HFF-Myc (cell line): ENCODE data around the gene APOL2.
"Not testable (repeated sequence)": the region's sequence is repeated elsewhere in the genome, so short reads cannot be mapped to it uniquely, and the experiment has no call there.

Experiments used
- DNase-seq: peaks from one replicate; pipeline ENCODE4 v3.0.0-alpha.2; 2011; ENCODE audit warnings: low read depth; ENCODE audit errors: extremely low read depth
- H3K4me3 ChIP-seq: replicated peaks from 2 replicates; pipeline ENCODE4 v1.5.1; 2011; ENCODE audit warnings: low read depth, mild to moderate bottlenecking, control low read depth, low read length
- TF ChIP-seq, protein P1 (sequence below): IDR thresholded peaks from 2 replicates; pipeline ENCODE4 v1.5.1; 2012; ENCODE audit warnings: mild to moderate bottlenecking, low read depth, low read length, control low read depth; ENCODE audit errors: missing control alignments

Gene APOL2

DNA sequence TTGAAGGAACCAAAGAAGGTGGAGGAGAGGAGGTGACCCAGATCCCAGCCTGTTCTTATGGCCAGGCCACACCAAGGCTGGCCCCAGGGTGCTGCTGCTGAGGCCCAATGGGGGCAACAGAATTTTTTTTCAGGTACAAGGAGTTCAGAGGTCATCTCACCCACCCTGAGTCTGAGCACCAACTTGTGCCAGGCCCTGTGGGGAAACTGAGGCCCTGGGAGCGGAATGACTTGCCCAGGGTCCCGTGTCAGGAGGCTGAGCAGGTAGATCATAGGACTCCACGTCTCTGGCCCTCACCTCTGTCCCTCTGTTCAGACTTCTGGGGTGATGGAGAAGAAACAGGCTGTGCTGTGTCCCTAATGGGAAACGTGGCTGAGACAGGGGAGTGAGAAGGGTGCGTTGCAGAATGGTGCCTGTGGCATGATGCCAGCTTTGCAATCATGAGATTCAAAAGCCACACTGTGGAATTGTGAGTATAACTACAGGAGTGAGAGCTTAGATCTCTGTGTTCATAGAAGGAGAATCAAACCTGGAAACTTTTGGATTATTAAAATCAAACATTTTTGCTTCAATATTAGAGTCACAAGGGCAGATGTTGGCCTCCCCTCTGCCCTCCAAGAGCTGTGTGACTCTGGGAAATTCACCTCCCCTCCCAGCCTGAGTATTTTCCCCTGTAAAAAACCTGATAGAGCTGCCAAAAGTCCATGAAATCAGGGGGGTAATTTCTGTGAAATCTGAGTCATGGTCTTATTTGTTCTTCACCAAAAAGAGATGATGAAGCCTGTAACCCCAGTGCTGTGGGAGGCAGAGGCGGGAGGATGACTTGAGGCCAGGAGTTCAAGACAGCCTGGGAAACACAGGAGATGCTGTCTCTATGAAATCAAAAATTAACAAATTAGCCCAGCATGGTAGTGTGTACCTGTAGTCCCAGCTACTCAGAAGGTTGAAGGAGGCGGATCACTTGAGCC lies 14.5 kb upstream of the APOL2 start:
- no peak overlapping the region for H3K4me3 ChIP-seq
- DNase-seq = no peak
- TF ChIP-seq, protein P1, sequence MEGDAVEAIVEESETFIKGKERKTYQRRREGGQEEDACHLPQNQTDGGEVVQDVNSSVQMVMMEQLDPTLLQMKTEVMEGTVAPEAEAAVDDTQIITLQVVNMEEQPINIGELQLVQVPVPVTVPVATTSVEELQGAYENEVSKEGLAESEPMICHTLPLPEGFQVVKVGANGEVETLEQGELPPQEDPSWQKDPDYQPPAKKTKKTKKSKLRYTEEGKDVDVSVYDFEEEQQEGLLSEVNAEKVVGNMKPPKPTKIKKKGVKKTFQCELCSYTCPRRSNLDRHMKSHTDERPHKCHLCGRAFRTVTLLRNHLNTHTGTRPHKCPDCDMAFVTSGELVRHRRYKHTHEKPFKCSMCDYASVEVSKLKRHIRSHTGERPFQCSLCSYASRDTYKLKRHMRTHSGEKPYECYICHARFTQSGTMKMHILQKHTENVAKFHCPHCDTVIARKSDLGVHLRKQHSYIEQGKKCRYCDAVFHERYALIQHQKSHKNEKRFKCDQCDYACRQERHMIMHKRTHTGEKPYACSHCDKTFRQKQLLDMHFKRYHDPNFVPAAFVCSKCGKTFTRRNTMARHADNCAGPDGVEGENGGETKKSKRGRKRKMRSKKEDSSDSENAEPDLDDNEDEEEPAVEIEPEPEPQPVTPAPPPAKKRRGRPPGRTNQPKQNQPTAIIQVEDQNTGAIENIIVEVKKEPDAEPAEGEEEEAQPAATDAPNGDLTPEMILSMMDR = no peak

DNA sequence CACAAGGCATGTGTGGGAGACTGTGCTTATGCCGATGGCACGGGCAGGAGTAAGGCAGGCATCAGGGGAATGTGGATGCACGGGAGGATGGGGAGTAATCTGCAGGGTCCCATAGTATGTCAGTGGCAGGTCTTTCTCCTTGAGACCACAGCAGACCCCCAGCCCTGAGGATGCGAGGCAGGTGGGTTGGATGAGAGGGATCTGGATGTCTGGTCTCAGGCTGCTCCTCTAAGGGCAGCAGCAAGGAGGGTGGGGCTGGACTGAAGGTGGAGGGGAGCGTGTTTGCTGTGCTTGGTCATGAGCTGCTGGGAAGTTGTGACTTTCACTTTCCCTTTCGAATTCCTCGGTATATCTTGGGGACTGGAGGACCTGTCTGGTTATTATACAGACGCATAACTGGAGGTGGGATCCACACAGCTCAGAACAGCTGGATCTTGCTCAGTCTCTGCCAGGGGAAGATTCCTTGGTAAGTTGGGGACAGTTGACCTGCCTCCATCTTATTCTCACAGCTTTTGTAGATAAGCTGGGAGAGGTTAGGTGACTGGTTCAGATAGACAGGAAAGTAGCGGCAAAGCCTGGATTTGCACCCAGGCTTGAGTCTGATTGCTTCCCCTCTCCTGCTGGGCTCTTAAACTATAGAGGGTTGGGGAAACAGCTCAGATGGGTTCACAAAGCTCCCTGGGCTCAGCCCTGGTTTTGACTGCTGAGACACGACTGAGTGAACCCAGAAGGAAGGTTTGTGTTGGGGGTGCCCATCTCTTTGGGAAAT lies 13.6 kb upstream of the APOL2 start, which contains the start of gene APOL1:
Gene APOL1, plus strand, starts transcription at position 380 of the 769 bp plus-strand sequence. CDS start 1,823 bp downstream, outside the sequence.
- no peak within 1 kb of the TSS for H3K4me3 ChIP-seq
- no peak for DNase-seq

DNA sequence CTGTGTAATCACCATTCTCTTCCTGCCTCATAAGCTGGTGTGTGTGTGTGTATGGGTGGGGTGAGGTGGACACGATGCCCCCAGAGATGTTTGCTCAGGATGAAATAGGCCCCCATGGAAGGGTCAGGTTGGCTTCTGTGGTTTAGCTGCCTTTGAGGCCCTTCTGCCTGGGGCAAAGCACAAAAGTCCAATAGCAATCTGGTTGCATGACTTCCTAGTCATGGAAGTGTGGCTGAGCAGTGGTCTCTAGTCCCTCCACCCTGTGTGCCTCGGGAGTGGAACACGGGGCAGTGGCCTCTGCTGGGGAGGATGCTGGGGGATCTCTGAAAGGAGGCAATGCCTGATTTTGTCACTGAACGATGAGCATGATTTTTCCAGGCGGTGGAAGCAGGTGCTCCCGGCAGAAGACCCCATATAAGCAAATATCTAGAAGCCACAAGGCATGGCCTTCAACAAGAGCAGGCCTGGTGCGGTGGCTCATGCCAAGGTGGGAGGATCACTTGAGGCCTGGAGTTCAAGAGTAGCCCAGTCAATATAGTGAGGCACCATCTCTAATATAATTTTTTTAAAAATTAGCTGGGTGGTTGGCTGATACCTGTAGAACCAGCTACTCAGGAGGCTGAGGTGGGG lies 12.8 kb upstream of the APOL2 start:
- DNase-seq, H3K4me3 ChIP-seq: not testable (repeated sequence)

More for the DNA sequence above, 13.6 kb upstream of the APOL2 start, which contains the start of gene APOL1:
- TF ChIP-seq, protein P1 = no peak

DNA sequence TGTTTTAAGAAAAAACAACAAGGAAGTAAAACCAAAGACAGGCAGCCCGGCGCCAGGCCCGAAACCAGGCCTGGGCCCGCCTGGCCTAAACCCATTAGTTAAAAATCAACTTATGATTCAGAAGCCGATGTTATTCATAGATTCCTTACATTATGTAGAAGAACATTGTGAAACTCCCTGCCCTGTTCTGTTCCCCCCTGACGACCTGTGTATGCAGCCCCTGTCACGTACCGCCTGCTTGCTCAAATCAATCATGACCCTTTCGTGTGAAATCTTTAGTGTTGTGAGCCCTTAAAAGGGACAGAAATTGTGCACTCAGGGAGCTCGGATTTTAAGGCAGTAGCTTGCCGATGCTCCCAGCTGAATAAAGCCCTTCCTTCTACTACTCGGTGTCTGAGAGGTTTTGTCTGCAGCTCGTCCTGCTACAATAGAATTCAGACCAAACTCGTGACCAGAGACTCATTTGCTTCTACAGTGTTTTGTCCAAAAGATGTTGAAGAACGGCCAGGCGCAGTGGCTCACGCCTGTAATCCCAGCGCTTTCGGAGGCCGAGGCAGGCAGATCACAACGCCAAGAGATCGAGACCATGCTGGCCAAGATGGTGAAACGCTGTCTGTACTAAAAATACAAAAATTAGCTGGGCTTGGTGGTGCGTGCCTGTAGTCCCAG lies 11.1 kb upstream of the APOL2 start:
- not testable (repeated sequence) for H3K4me3 ChIP-seq, DNase-seq

DNA sequence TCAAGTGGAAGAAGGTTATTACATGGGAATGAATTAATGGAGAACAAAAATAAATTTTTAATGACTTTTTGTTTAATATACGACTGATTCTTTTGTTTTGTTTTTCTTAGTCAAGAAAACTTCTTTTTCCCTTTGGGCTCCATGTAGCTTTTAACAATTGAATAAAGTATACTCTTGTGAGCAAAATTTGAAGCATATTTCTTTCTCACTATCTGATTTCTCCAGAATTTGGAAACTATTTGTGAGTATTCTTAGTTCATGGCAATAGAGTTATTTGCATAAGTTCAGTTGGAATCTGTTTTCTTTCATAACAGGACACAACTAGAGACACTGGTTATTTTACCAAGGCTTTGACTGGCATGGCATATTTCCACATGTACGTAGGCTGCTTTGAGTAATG lies 9.8 kb upstream of the APOL2 start:
- DNase-seq = no peak
- TF ChIP-seq, protein P1 = no peak
- H3K4me3 ChIP-seq = no peak overlapping the region

DNA sequence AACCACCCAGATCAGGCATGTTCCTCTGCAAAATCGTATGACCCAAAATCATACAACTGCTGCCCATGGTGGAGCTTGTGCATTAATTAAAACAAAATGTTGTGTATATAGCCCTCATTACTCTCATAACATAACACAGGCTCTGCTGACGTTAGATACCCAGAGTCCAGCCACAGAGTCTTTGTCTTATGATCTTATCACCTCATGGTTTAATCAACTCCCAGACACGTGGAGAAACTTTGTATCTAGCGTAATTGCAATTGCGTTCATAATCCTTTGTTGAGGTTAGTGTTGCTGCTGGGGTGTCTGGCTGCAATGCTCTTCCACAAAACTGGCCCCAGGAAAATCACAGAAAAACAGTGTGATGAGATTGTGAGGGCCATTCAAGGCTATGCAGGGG lies 8.6 kb upstream of the APOL2 start:
- DNase-seq = no peak
- TF ChIP-seq, protein P1 = no peak
- no peak overlapping the region for H3K4me3 ChIP-seq

DNA sequence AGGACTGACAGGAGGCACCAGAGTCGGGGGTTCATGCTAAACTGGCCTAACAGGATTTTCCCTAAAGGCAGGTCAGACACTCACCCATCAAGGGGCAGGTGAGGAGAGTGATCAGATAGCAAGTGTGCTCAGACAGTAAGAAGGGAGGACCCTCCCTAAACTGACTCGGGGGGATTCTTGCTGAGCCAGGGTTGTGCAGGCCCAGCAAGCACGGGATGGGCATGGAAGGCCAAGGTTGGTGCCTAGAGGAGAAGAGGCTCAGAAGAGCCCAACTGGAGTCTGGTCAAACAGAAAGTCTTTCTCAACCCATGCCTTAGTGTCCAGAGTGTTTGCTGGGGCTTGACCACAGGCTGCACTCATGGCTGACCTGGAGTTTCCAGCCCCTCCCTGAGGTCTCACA lies 7.4 kb upstream of the APOL2 start:
- H3K4me3 ChIP-seq = no peak overlapping the region
- TF ChIP-seq, protein P1 = no peak
- DNase-seq = no peak
